GM19099 (cell line): ENCODE data around the gene MOB2.

Experiments
- POLR2A ChIP-seq: IDR thresholded peaks from 3 replicates; pipeline ENCODE4 v1.6.1; 2011; ENCODE audit warnings: low read depth; ENCODE audit not compliant: insufficient read length; ENCODE audit errors: extremely low read depth

Gene MOB2

GRCh38 chr11:1442807-1443366 is 43.7 kb downstream of the MOB2 start:
- no peak for TF ChIP-seq POLR2A

DNA sequence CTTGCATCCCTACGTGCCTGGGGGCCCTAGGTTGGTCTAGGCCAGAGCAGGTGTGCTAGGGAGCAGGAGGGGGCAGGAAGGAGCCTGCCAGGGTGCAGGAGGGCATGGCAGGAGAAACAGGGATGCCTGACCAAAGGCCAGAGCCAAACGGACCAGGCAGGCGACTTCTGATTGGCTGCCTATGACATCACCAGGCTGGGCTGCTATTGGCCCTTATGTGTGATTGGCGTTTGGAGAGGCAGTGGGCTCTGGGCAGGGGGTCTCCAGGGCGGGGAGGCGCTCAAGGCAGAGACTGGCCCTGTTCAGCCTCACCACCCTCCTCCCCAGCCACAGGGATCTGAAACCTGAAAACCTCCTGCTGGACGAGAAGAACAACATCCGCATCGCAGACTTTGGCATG is 44.4 kb downstream of the MOB2 start:
- TF ChIP-seq POLR2A = no peak

DNA sequence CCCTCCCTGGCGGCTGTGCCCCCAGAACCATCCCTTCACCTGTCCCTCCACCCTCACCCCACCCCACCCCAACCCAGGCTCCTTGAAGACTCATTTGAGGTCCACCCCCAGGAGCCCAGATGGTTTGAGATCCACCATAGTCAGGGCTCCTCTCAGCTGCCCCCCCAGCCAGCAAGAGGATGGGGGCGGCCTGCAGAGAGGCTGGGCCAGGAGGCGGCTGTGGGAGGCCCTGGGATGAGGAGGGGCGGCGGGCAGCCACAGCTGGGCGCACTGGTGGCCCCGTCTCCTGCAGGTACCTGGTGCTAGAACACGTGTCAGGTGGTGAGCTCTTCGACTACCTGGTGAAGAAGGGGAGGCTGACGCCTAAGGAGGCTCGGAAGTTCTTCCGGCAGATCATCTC is 46.1 kb downstream of the MOB2 start:
- TF ChIP-seq POLR2A = no peak

DNA sequence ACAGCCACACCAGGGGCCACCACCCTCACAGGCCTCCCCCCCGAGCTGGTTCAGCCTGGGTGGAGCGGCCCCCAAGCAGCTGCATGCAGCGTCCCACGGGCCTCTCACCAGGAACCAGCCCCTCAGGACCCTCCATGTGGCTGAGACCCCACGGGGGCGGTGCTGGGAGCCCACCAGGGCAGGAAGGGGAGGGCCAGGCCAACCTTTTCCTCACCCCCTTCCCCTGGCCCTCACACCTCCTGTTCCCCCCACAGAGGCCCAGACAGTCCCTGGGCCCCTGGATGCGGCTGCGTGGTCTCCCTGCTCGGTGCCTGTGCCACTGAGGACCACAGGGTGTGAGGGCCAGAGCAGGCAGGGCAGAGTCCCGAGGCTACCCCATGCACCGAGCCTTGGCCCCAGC is 46.5 kb downstream of the MOB2 start:
- no peak for TF ChIP-seq POLR2A

DNA sequence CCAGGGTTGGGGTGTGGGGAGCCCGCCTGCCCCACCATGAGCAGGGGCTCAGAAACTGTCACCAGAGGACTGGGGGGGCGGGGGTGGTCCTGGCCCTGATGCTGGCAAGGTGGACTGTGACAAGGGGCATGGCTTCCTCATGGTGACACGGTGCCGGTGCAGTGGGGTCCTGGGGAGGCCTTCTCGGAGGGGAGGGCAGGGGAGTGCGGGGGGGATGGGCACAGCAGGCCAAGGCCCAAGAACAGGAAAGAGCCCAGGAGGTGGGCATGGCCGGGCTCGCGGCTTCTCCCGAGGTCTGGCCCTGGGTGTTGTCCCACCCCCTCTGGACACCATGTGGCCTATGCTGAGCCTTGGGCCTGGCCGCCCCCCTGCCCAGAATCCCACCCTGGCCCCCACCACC is 47.2 kb downstream of the MOB2 start:
- TF ChIP-seq POLR2A = no peak

- TF ChIP-seq POLR2A = no peak
These were observed 47.6 kb downstream of the MOB2 start for GRCh38 chr11:1438967-1439330.

GRCh38 chr11:1438261-1438966 is 48.2 kb downstream of the MOB2 start:
- TF ChIP-seq POLR2A = no peak

DNA sequence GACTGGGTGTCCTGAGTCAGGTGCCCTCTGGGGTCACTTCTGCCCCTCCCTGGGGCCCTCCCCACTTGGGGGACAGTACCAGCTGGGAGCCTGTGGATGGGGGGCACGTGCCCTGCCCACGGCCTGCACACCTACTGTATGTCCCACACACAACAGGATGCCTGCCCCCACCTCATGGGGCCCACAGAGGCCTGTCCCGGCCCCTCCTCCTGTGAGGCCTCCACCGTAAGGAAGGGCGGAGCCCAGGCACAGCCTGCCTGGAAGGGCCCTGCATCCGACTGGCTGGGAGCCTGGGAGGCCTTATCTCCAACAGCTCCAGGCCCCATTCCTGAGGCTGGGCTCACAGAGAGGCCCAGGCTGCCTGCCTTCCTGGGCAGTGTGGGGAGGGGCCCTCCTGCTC is 49.1 kb downstream of the MOB2 start:
- TF ChIP-seq POLR2A = no peak

GRCh38 chr11:1436468-1437039 is 50.0 kb downstream of the MOB2 start:
- TF ChIP-seq POLR2A = no peak

DNA sequence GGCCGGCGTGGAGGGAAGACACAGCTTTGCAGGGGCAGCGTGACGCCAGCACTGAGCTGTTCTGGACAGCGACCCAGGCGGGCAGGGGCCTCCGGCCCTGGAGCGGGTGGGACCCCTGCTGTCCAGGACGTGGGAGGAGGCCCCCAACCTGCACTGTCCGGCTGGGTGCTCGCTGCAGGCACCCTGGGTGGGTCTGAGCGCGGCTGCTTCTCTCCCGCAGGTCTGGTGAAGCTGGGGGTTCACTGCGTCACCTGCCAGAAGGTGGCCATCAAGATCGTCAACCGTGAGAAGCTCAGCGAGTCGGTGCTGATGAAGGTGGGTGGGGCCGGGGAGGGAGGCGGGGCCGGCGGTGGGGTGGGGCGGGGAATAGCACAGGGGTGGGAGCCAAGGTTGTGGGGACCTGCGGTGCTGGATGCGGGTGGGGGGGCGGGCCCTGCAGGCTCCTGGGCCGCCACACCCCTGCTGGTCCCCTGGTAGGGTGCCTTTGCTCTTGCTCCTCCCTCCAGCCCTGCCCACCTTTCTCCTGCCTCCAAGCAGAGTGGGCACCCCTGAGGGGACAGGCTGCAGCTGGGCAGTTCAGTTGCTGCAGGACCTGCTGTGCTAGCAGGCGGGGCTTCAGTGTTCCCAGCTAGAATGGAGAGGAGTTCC is 50.6 kb downstream of the MOB2 start:
- TF ChIP-seq POLR2A = no peak

DNA sequence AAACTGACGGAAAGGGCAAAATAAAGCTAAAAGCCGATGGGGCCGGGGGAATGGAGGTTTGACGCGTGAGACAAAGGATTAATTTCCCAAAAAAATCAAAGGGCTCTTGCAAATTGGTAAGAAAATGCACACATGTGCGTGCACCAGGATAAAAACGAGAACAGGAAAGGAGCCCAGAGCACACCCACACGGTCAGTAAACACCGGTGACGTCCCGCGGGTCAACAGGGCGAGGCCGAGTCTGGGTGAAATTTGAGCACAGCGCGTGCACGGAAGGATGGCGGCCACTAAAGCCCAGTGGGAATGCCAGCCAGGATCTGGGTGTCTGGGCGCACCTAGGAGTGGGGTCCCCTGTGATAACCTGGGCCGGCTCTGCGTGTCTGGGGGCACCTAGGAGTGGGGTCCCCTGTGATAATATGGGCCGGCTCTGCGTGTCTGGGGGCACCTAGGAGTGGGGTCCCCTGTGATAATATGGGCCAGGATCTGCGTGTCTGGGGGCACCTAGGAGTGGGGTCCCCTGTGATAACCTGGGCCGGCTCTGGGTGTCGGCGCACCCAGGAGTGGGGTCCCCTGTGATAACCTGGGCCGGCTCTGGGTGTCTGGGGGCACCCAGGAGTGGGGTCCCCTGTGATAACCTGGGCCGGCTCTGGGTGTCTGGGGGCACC is 52.5 kb downstream of the MOB2 start:
- TF ChIP-seq POLR2A = no peak

DNA sequence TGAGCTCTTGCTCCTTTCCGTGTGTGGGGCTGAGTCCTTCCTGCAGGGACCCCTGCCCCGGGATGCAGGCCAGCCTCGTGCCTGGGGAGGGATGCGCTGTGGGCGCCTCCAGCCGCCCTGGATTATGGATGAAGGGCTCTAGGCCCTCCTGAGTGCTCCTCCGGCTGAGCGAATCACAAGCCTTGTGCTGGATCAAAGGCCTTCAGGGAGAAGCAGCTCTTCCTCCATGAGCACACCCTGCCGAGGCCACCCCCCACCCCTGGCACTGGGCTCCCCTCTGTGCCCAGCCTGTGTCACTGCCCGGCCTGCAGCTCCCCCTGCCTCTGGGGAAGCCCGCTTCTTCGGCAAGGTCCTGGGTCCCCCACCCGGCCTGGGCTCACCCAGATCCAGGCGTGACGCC is 53.0 kb downstream of the MOB2 start:
- TF ChIP-seq POLR2A = no peak

DNA sequence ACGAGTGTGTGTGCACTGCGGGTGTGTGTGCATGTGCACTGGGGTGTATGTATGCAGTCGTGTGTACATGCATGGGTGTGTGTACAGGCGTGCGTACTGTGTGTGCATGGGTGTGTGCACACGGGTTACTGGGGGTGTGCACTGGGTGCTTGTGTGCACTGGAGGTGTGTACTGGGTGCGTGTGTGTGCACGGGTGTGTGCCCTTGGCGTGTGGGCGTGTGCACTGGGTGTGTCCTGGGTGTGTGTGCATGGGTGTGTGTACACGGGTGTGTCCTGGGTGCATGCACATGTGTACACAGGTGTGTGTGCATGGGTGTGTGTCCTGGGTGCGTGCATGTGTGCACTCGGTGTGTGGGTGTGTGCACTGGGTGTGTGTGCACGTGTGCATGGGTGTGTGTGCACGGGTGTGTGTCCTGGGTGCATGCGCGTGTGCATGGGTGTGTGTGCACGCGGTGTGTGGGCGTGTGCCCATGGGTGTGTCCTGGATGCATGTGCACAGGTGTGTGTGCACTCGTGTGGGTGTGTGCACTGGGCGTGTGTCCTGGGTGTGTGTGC is 57.7 kb downstream of the MOB2 start:
- no peak for TF ChIP-seq POLR2A

DNA sequence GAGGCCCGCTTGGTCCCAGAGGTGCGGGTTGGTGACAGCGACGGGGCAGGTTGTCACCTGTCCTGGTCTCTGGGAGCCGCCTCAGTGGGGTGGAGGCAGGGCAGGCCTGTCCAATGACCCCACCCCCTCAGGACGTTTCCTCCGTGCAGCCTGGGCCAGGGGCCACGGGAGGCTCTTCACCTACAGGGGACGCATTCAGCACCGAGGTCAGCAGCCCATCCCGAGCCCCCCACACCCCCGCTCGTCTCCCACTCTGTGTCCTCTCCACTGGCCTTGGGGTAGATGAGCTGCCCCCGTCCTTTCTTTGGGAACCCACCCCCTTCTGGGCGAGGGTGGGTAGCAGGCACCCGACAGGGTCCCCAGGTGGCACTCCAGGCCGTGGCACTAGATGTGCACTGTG is 61.1 kb downstream of the MOB2 start:
- no peak for TF ChIP-seq POLR2A

- no peak for TF ChIP-seq POLR2A
These were observed 61.6 kb downstream of the MOB2 start for GRCh38 chr11:1425006-1425405.
